ENCODE results near the gene PPP1R9B. TPM values are rescaled to one million over a fixed set of nuclear protein-coding genes. Genes with fewer than 3 reads are reported as not detected.

The PPP1R9B gene
- total RNA-seq, 1 experiment from 2014 or later: 23.0 TPM

DNA sequence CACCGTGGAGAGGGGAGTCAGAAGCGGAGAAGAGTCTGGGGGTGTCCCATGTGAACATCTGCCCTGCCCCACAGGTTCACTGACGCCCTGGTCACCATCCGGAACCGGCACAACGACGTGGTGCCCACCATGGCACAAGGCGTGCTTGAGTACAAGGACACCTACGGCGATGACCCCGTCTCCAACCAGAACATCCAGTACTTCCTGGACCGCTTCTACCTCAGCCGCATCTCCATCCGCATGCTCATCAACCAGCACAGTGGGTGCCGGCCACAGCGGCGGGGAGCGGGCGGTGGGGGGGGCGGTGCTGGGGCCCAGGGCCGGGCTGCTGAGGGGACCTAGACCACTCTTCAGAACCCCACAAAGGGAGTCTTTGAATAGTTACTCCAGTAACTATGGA is 44.7 kb downstream of the PPP1R9B start:
- Histone ChIP-seq H4K5ac (ENCODE audit: insufficient read length, low read depth, low read length) (no peak overlapping the region), H2BK20ac (ENCODE audit: low read depth, low read length, poor library complexity, severe bottlenecking) (no peak overlapping the region), H3K27me3 (ENCODE audit: insufficient read depth, low read length) (no peaks in the 10 kb centered on the region), H2BK15ac (ENCODE audit: low read depth, low read length) (no peak overlapping the region), H4K8ac (replicated peaks; ENCODE audit: insufficient read length, low read depth, low read length) (no peak overlapping the region), H4K91ac (ENCODE audit: insufficient read length, low read depth, low read length) (no peak overlapping the region), H3K27ac (ENCODE audit: insufficient read length, low read depth, low read length) (no peak overlapping the region), H2BK12ac (ENCODE audit: insufficient read length, low read depth, low read length) (no peak overlapping the region), H3K23me2 (ENCODE audit: insufficient read length, low read depth, low read length, poor library complexity, severe bottlenecking) (no peaks in the 10 kb centered on the region), H2BK5ac (ENCODE audit: insufficient read length, low read length) (no peak overlapping the region), H3K79me1 (ENCODE audit: insufficient read depth, low read depth, low read length, poor library complexity, severe bottlenecking) (no peaks in the 10 kb centered on the region), H4K20me1 (ENCODE audit: control insufficient read depth, insufficient read depth, insufficient read length) (no peaks in the 10 kb centered on the region), H2AK5ac (ENCODE audit: insufficient read length, low read length) (no peak overlapping the region), H3K4me1 (ENCODE audit: insufficient read depth, low read length) (no peaks in the 10 kb centered on the region; the same call in 1 of the 2 replicates), H3K4ac (ENCODE audit: low read depth, low read length) (no peak overlapping the region), H3K79me2 (ENCODE audit: insufficient read depth, low read length) (no peaks in the 10 kb centered on the region), H3K23ac (ENCODE audit: insufficient read length, low read depth, low read length) (no peak overlapping the region), H3K4me2 (ENCODE audit: insufficient read depth, insufficient read length, low read length) (no peak overlapping the region), H2BK120ac (ENCODE audit: low read depth, low read length, poor library complexity, severe bottlenecking) (no peak overlapping the region), H3K18ac (ENCODE audit: insufficient read length, low read depth, low read length) (no peak overlapping the region), H3K56ac (ENCODE audit: insufficient read length, low read depth, low read length) (no peak overlapping the region), H3T11ph (ENCODE audit: low read length) (no peak overlapping the region), H3K9me3 (ENCODE audit: control insufficient read depth, low read depth, low read length) (no peaks in the 10 kb centered on the region), H3K9ac (ENCODE audit: extremely low read depth, insufficient read length, low read length) (no peak overlapping the region), H2AFZ (ENCODE audit: low read length) (no peak overlapping the region), H3K14ac (ENCODE audit: insufficient read depth, low read length) (no peak overlapping the region)
- Mint-ChIP-seq H3K27ac (peak overlapping the region in 1 of 3 experiments; percentile 94; a peak in 1 of 7 replicates), H3K9me3 (no peaks in the 10 kb centered on the region), H3K4me3 (no peak overlapping the region), H3K27me3 (ENCODE audit: low read depth) (no peaks in the 10 kb centered on the region), H3K36me3 (ENCODE audit: insufficient read depth in 1 of 3, low read depth in 3 of 3) (peaks cover 0 to 9% (median 7%) of the 10 kb centered on the region in 3 experiments; a peak in 3 of 7 replicates), H3K4me1 (peaks cover 10 to 24% of the 10 kb centered on the region in 2 experiments)
- no CpG with 5 or more reads among the region's 21 CpGs for whole genome bisulfite sequencing (ENCODE audit: extremely low coverage, insufficient read length, low lambda C conversion rate)
- TF ChIP-seq, protein P1, sequence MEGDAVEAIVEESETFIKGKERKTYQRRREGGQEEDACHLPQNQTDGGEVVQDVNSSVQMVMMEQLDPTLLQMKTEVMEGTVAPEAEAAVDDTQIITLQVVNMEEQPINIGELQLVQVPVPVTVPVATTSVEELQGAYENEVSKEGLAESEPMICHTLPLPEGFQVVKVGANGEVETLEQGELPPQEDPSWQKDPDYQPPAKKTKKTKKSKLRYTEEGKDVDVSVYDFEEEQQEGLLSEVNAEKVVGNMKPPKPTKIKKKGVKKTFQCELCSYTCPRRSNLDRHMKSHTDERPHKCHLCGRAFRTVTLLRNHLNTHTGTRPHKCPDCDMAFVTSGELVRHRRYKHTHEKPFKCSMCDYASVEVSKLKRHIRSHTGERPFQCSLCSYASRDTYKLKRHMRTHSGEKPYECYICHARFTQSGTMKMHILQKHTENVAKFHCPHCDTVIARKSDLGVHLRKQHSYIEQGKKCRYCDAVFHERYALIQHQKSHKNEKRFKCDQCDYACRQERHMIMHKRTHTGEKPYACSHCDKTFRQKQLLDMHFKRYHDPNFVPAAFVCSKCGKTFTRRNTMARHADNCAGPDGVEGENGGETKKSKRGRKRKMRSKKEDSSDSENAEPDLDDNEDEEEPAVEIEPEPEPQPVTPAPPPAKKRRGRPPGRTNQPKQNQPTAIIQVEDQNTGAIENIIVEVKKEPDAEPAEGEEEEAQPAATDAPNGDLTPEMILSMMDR (conservative IDR thresholded peaks at IDR 0.05): no peak
- no peak for DNase-seq
